ENCODE results near the gene ELOB. TPM values are rescaled to one million over a fixed set of nuclear protein-coding genes. Genes with fewer than 3 reads are reported as not detected.

The ELOB gene
- total RNA-seq, 1 donor from 2014 or later = 179 TPM

GRCh38 chr16:2749936-2750335 lies 27.1 kb downstream of the ELOB start:
- no peaks in the 10 kb centered on the region for H3K36me3 ChIP-seq
- no peaks in the 10 kb centered on the region for H3K27me3 ChIP-seq
- no peak for DNase-seq
- H3K4me1 ChIP-seq = peaks cover 15% of the 10 kb centered on the region
- no peak overlapping the region for H3K4me3 ChIP-seq
- TF ChIP-seq CTCF (IDR thresholded peaks at IDR 0.05) = no peak
- H3K9me3 ChIP-seq = no peaks in the 10 kb centered on the region
- intact Hi-C loops (cut with DNase I) = no loop called here
- no peak overlapping the region for H3K27ac ChIP-seq
- no peak for ATAC-seq

- Histone ChIP-seq H3K4me3 (no peak overlapping the region), H3K9me3 (no peaks in the 10 kb centered on the region), H3K27me3 (no peaks in the 10 kb centered on the region), H3K27ac (no peak overlapping the region), H3K4me1 (peaks cover 11% of the 10 kb centered on the region), H3K36me3 (no peaks in the 10 kb centered on the region)
- TF ChIP-seq CTCF (IDR thresholded peaks at IDR 0.05) = no peak
- intact Hi-C loops (cut with DNase I) = no loop called here
- DNase-seq (no peak), ATAC-seq (no peak)
Observed at GRCh38 chr16:2749476-2749875, 27.6 kb downstream of the ELOB start.

GRCh38 chr16:2748757-2749455 lies 28.2 kb downstream of the ELOB start:
- DNase-seq = no peak
- no peaks in the 10 kb centered on the region for H3K36me3 ChIP-seq
- no peak for TF ChIP-seq CTCF (IDR thresholded peaks at IDR 0.05)
- H3K9me3 ChIP-seq = no peaks in the 10 kb centered on the region
- intact Hi-C loops (cut with DNase I) = no loop called here
- no peak overlapping the region for H3K4me3 ChIP-seq
- ATAC-seq = no peak
- H3K4me1 ChIP-seq = peaks cover 8% of the 10 kb centered on the region
- no peaks in the 10 kb centered on the region for H3K27me3 ChIP-seq
- no peak overlapping the region for H3K27ac ChIP-seq

- intact Hi-C loops (cut with DNase I) = no loop called here
- no peaks in the 10 kb centered on the region for H3K27me3 ChIP-seq
- H3K4me3 ChIP-seq = no peak overlapping the region
- H3K27ac ChIP-seq = no peak overlapping the region
- H3K9me3 ChIP-seq = no peaks in the 10 kb centered on the region
- ATAC-seq = no peak
- no peak for TF ChIP-seq CTCF (IDR thresholded peaks at IDR 0.05)
- no peaks in the 10 kb centered on the region for H3K36me3 ChIP-seq
- H3K4me1 ChIP-seq = no peaks in the 10 kb centered on the region
- DNase-seq = no peak
Observed at GRCh38 chr16:2745961-2746360, 31.1 kb downstream of the ELOB start.

GRCh38 chr16:2745116-2745890 lies 31.8 kb downstream of the ELOB start:
- no peaks in the 10 kb centered on the region for H3K9me3 ChIP-seq
- no peak overlapping the region for H3K4me3 ChIP-seq
- no peak overlapping the region for H3K27ac ChIP-seq
- intact Hi-C loops (cut with DNase I) = no loop called here
- TF ChIP-seq CTCF (IDR thresholded peaks at IDR 0.05) = no peak
- DNase-seq (no peak), ATAC-seq (no peak)
- no peaks in the 10 kb centered on the region for H3K4me1 ChIP-seq
- no peaks in the 10 kb centered on the region for H3K36me3 ChIP-seq
- no peaks in the 10 kb centered on the region for H3K27me3 ChIP-seq
